ENCODE results near the gene ADCY5. TPM values are rescaled to one million over a fixed set of nuclear protein-coding genes. Genes with fewer than 3 reads are reported as not detected.

The ADCY5 gene
- total RNA-seq, 1 experiment from 2014 or later = 0.49 TPM

DNA sequence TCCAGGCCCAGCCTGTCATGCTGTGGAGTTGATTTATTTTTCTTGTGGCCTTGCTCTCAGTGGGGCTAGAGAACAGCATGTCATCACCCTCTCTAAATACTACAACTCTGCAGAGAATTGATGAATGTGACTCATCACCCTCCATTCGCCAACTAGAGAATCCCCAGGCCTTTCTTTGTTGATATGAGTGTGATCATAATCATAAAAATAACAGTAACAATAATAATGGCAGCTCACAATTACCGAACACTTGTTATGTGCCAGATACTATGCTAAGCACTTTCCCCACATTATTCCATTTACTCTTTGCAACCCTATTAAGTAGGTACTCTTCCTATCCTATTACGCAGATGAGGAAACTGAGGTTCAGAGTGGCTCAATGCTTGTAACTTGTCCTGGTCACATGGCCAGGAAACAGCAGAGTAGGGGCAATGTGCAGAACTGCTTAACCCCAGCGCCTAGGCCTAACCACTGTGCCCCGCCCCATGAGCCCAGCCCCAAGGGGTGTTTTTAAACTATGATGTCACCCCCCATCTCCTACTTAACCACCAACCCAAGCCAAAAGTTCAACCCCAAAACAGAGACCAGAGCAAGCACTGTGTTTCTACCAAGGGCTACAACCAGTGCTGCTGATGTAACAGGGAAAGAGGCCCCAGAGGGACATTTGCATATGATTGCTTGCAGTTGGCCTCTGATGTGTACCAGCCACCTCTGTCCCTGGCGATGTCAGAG is 104.5 kb downstream of the ADCY5 start:
- ATAC-seq (no peak), DNase-seq (ENCODE audit: low read depth, low spot score) (no peak)
- Histone ChIP-seq H3K4me2 (ENCODE audit: low read length) (no peak overlapping the region), H3K36me3 (ENCODE audit: control insufficient read depth in 1 of 2, insufficient read depth in 2 of 2, low read length in 2 of 2) (no peaks in the 10 kb centered on the region), H3K9me3 (ENCODE audit: control insufficient read depth in 1 of 2, insufficient read depth in 1 of 2, low read depth in 1 of 2, low read length in 2 of 2) (no peaks in the 10 kb centered on the region), H3K4me3 (replicated peaks in 1 of 2; ENCODE audit: low read depth in 1 of 2, low read length in 2 of 2) (no peak overlapping the region), H4K20me1 (ENCODE audit: insufficient read depth) (no peaks in the 10 kb centered on the region), H3K9ac (ENCODE audit: low read length) (no peak overlapping the region), H3K9me2 (ENCODE audit: insufficient read depth) (no peaks in the 10 kb centered on the region), H3K4me1 (ENCODE audit: control insufficient read depth in 1 of 2, insufficient read depth in 2 of 2, low read length in 2 of 2) (peaks cover 4 to 10% of the 10 kb centered on the region in 2 experiments; a peak in 2 of 4 replicates), H3K79me2 (ENCODE audit: insufficient read depth, low read length) (no peaks in the 10 kb centered on the region), H3K27ac (ENCODE audit: low read depth, low read length) (no peak overlapping the region), H3K27me3 (ENCODE audit: insufficient read depth, low read length) (peaks cover 3% of the 10 kb centered on the region; the same call in 1 of the 2 replicates), H2AFZ (ENCODE audit: low read depth, low read length, poor library complexity, severe bottlenecking) (no peak overlapping the region)
- BruUV-seq (replicated peaks) = no TSS peak
- TF ChIP-seq SRF (IDR thresholded peaks at IDR 0.05; ENCODE audit: low read depth) = no peak
- TF ChIP-seq, protein P1, sequence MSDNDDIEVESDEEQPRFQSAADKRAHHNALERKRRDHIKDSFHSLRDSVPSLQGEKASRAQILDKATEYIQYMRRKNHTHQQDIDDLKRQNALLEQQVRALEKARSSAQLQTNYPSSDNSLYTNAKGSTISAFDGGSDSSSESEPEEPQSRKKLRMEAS (IDR thresholded peaks at IDR 0.05) = no peak
- no peak for TF ChIP-seq ZFX (IDR thresholded peaks at IDR 0.05)
- no peak for TF ChIP-seq POLR2A (IDR thresholded peaks at IDR 0.05; ENCODE audit: borderline replicate concordance, extremely low read depth, insufficient read depth, insufficient read length)
- ChIA-PET POLR2A (no interaction called here), RAD21 (ENCODE audit: low non-redundant PET in 1 of 2, low total read pairs in 2 of 2, uncharacterized antibody in 2 of 2, unreplicated experiment in 2 of 2) (no interaction called here), CTCF (no interaction called here)
- intact Hi-C loops (cut with micrococcal nuclease) = loop anchor here (5.0 kb wide), 1 partner anchor 148 kb away; no protein-coding TSS in a partner anchor

DNA sequence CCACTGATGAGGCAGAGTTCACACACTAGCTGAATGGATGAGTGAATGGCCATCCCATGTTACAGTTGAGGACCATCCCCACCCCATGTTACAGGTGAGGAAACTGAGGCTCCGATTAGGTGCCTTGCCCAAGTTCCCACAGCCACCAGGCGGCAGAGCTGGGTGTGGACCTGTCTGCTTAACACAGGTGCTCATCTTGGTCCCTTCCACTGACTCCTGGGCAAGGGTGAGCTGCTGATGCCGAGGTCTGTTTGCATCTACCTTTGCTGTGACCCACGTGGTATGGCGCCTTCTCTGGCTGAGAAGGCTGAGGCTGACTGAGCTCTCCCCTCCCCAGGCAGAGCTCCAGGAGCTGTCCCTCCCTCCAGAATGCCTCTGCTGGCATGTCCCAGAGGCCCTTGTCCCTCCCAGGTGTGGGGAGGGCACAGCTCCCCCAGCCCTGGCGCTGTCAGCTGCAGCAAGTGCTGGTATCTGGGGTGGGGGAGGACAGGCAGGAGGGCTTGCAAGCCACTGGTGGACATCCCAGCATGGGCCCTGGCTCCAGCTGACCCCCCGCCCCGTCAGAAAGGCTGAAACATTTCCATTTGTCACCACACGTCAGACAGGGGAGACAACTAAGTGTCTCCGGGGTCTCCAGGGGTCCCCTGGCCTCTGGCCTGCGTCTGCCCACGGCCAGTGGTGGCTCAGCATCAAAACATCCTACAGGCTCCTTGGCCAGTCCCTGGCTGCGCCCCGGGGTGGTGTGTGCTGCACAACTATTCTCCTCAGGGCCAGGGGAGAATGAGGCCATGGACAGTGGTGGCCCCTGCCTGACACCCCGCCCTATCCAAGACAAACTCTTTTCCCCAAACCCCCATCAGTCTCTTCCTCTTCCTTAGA is 105.4 kb downstream of the ADCY5 start:
- no peak overlapping the region for H2AFZ ChIP-seq (ENCODE audit: low read depth, low read length, poor library complexity, severe bottlenecking)
- H3K9me2 ChIP-seq (ENCODE audit: insufficient read depth) = no peaks in the 10 kb centered on the region
- peaks cover 4 to 10% of the 10 kb centered on the region in 2 experiments; a peak in 2 of 4 replicates for H3K4me1 ChIP-seq (ENCODE audit: control insufficient read depth in 1 of 2, insufficient read depth in 2 of 2, low read length in 2 of 2)
- no peaks in the 10 kb centered on the region for H3K79me2 ChIP-seq (ENCODE audit: insufficient read depth, low read length)
- H3K9ac ChIP-seq (ENCODE audit: low read length) = no peak overlapping the region
- H3K9me3 ChIP-seq (ENCODE audit: control insufficient read depth in 1 of 2, insufficient read depth in 1 of 2, low read depth in 1 of 2, low read length in 2 of 2) = no peaks in the 10 kb centered on the region
- ATAC-seq (no peak), DNase-seq (ENCODE audit: low read depth, low spot score) (no peak)
- no peaks in the 10 kb centered on the region for H3K36me3 ChIP-seq (ENCODE audit: control insufficient read depth in 1 of 2, insufficient read depth in 2 of 2, low read length in 2 of 2)
- intact Hi-C loops (cut with micrococcal nuclease) = loop anchor here (5.0 kb wide), 1 partner anchor 149 kb away; no protein-coding TSS in a partner anchor
- H3K27ac ChIP-seq (ENCODE audit: low read depth, low read length) = no peak overlapping the region
- no peaks in the 10 kb centered on the region for H4K20me1 ChIP-seq (ENCODE audit: insufficient read depth)
- ChIA-PET CTCF (no interaction called here), RAD21 (ENCODE audit: low non-redundant PET in 1 of 2, low total read pairs in 2 of 2, uncharacterized antibody in 2 of 2, unreplicated experiment in 2 of 2) (no interaction called here), POLR2A (no interaction called here)
- no peak overlapping the region for H3K4me3 ChIP-seq (replicated peaks in 1 of 2; ENCODE audit: low read depth in 1 of 2, low read length in 2 of 2)
- no peaks in the 10 kb centered on the region; the same call in 1 of the 2 replicates for H3K27me3 ChIP-seq (ENCODE audit: insufficient read depth, low read length)
- no peak overlapping the region for H3K4me2 ChIP-seq (ENCODE audit: low read length)
- BruUV-seq (replicated peaks) = no TSS peak
- TF ChIP-seq POLR2A (IDR thresholded peaks at IDR 0.05; ENCODE audit: borderline replicate concordance, extremely low read depth, insufficient read depth, insufficient read length) = no peak
- no peak for TF ChIP-seq EZH2 (IDR thresholded peaks at IDR 0.05)
- TF ChIP-seq, protein P2, sequence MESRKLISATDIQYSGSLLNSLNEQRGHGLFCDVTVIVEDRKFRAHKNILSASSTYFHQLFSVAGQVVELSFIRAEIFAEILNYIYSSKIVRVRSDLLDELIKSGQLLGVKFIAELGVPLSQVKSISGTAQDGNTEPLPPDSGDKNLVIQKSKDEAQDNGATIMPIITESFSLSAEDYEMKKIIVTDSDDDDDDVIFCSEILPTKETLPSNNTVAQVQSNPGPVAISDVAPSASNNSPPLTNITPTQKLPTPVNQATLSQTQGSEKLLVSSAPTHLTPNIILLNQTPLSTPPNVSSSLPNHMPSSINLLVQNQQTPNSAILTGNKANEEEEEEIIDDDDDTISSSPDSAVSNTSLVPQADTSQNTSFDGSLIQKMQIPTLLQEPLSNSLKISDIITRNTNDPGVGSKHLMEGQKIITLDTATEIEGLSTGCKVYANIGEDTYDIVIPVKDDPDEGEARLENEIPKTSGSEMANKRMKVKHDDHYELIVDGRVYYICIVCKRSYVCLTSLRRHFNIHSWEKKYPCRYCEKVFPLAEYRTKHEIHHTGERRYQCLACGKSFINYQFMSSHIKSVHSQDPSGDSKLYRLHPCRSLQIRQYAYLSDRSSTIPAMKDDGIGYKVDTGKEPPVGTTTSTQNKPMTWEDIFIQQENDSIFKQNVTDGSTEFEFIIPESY (IDR thresholded peaks at IDR 0.05; ENCODE audit: extremely low read depth, insufficient replicate concordance, low read length) = no peak
- no peak for TF ChIP-seq YY1 (IDR thresholded peaks at IDR 0.05; ENCODE audit: extremely low read depth, insufficient replicate concordance, low read depth, low read length)
- TF ChIP-seq, protein P1 (IDR thresholded peaks at IDR 0.05) = no peak
- no peak for TF ChIP-seq EZH2phosphoT487 (IDR thresholded peaks at IDR 0.05; ENCODE audit: borderline replicate concordance)
- no peak for TF ChIP-seq ZNF274 (IDR thresholded peaks at IDR 0.05; ENCODE audit: low read depth, low read length)
- no peak for TF ChIP-seq ZFX (IDR thresholded peaks at IDR 0.05)
- TF ChIP-seq JUND (IDR thresholded peaks at IDR 0.05) = no peak
- no peak for TF ChIP-seq SIN3A (IDR thresholded peaks at IDR 0.05; ENCODE audit: low read depth)
- TF ChIP-seq TCF7L2 (IDR thresholded peaks at IDR 0.05; ENCODE audit: borderline replicate concordance, extremely low read depth, insufficient read depth, insufficient read length) = no peak
- TF ChIP-seq RAD21 (IDR thresholded peaks at IDR 0.05; ENCODE audit: low read depth) = no peak
- no peak for TF ChIP-seq FOSL1 (IDR thresholded peaks at IDR 0.05; ENCODE audit: low read depth)
